GM12801 (cell line): ENCODE results near the gene NELFB.

Experiments
- TF ChIP-seq, protein P1 (sequence below): IDR thresholded peaks from one replicate; pipeline ENCODE4 v1.5.1; 2011; ENCODE audit warnings: control low read depth; ENCODE audit not compliant: insufficient read length; ENCODE audit errors: extremely low read depth

NELFB gene

DNA sequence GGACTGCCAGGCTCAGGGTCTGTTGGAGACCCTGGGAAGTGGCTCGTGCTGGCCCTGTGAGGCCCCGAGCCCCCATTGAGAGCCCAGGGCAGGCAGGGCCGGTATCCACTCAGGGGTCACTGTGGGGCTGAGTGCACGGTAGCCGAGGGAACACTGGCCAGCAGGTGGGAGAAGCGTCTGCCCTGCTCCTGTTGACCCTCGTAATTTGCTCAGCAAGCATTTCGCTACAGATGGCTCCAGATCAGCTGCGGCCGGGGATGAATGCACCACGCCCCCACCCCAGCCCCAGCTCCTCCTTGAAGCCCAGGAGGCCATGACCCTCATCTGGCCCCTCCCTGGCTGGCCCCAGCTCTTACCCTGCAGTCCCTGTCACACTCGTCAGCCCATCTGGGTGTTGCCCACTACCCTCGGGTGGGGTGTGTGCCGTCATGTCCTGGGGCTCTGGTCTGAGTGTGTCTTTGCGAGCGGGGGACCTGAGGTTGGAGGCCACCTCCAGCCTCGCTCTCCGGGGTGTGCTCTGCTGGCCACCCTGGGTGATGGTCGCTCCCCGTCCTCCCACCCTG is 53.0 kb downstream of the NELFB start:
- TF ChIP-seq, protein P1, sequence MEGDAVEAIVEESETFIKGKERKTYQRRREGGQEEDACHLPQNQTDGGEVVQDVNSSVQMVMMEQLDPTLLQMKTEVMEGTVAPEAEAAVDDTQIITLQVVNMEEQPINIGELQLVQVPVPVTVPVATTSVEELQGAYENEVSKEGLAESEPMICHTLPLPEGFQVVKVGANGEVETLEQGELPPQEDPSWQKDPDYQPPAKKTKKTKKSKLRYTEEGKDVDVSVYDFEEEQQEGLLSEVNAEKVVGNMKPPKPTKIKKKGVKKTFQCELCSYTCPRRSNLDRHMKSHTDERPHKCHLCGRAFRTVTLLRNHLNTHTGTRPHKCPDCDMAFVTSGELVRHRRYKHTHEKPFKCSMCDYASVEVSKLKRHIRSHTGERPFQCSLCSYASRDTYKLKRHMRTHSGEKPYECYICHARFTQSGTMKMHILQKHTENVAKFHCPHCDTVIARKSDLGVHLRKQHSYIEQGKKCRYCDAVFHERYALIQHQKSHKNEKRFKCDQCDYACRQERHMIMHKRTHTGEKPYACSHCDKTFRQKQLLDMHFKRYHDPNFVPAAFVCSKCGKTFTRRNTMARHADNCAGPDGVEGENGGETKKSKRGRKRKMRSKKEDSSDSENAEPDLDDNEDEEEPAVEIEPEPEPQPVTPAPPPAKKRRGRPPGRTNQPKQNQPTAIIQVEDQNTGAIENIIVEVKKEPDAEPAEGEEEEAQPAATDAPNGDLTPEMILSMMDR, result no peak

DNA sequence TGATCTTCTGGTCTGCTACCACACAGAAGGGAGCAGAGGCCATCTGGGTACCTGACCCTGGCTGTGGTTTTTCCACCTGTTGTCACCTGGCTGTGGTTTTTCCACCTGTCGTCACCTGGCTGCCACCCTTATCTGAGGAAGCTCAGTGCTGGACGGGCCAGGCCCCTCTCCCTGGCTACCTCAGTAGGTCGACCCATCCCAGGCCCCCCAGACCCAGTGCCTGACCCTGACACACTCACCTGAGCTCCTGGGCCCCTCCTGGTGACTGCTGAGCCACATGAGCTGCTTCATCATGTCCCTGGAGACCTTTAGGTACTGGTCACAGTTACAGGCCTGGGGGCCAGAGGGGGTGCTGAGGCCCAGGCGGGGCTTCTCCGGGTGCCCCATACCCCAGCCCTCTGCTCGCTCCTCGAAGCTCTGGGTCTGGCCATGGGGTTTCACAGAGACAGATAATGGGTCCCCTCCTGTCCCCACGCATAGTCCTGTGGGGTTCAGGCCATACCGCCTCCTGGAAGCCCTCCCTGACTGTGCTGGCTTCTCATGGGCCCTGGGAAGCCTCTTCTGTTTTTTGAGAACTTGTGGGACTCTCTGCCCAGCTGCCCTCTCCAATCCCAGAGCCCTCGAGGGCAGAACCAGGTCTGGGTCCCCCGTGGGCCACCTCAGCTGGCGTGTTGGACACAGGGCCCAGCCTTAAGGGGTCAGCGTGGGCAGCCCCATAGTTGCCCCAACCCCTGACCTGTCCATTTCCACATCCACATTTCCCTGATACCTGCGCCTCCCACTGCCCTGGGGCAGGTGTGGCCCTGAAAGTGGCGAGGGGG is 54.5 kb downstream of the NELFB start:
- TF ChIP-seq, protein P1, result no peak

DNA sequence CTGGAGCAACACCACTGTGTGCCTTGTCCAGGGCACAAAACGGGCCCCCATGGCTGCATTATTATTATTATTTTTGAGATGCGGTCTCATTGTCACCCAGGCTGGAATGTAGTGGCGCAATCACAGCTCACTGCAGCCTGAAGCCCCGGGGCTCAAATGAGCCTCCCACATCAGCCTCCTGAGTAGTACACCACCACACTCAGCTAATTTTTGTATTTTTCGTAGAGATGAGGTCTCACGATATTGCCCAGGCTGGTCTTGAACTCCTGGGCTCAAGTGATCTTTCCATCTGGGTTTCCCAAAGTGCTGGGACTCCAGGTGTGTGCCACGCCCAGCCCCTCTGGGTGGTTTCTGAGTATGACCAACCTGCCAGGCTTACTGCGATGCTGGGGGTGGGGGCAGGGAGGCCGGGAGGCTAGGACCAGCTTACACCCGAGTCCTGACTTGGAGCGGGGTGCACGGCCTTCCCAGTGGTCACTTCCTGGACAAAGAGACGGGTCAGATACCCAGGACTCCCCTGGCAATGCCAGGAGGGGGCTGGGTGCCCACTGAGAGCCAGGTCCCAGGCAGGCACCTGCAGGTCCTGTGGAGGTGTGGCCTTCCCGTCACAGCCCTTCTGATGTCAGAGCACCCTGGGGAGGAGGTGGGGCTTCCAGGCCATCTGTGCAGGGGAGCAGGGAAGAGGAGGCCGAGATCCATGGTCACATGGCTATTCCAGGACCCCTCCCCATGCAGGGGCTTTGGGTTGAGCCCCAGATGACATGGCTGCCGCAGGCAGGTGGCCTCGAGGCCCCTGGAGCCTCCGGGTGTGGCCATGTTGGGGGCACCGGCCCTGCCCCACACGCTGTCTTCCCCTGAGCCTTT is 55.3 kb downstream of the NELFB start:
- TF ChIP-seq, protein P1, result no peak

DNA sequence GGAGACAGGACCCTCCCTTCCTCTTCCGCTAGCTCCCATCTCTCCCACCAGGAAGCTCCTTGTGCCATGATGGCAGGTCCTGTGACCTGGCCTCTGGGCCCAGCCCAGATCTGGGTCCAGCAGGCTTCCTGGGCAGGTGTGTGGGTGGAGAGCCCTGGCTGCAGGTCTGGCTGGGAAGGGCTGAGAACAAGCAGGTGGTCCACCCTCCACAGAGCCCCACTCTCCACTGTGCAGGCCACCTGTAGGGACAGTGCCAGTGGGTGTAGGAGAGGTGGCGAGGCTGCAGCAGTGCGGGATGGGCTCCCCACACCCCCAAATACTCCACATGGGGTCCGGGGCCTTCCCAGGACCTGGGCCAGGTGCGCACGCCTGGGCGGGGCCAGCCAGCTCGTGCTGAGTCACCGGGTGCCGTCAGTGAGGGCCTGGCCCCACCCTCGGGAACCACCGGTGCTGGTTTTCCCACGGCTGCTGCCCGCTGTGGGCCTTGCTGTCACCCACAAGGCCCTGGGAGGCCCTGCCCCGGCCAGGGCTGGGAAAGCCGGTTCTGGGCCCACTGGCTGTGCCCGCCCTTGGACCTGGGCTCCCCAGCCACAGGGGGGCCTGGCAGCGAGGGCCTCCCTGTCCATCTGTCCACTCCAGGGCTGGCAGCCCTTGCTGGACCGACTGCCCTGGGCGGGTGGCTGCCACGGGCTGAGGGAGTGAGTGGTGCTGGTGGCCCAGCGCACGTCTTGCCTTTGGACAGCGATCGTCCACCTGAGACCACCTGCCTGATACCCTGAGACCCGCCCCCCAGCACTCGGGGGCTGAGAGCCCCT is 56.3 kb downstream of the NELFB start:
- TF ChIP-seq, protein P1, result no peak

DNA sequence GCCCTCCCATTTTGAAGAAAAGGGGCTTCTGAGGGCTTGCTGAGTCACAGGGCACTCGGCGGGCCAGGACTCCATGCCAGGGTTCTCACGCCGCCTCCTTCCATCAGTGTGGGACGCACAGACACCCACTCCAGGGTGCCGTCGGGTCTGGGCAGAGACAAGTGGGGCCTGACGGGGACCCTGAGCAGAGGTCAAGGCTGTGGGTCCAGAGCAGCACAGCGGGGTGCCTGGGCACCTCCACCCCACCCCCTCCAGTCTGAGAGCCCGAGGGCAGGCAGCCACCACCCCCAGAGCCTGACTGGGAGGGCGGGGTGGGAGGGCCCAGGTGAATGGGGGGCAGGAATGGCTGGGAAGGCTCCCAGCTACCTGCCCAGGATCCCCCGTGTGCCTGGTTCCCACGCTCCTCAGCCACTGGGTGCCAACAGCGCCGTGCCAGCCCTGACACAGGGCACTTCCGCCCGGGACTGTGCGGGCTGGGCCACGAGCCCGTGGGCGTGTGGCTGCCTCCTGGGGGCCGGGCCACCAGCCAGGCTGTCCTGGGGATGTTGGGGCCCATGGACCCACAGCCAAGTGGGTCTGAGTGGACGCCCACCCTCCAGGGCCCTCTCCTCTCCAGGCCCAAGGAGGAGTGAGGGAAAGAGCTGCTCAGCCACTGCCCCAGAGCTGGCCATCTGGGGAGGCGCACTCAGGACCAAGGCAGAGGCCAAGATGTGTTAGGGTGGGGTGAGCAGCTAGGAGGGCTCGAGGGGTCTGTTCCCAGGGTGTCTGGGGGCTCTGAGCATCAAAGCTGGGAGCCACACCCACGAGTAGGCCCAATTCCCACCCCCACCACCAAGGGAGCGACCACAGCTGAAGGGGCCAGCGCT is 57.1 kb downstream of the NELFB start:
- TF ChIP-seq, protein P1, result no peak

DNA sequence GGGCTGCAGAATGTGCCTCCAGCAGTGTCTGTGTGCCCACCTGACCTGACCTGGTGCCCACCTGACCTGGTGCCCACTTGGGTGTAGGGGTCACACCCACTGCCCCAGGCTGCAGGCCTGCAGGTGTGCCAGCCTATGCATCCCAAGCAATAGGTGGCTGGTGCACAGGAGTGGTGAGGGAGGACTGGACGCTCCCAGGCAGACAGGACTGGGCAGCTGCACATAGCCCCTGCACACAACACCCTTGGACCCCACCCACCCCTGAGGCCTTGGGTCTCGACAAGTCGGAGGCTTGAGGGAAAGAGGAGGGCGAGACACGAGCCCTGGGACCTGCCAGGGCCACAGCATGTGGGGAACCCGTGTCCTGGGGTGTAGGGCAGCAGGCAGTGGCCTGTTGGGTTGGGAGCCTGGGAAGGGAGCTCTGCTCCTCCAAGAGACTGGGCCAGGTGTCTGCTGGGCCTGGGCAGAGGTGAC is 57.8 kb downstream of the NELFB start:
- TF ChIP-seq, protein P1, result no peak
